Activated naive CD8-positive, alpha-beta T cell treated with anti-CD3 and anti-CD28 coated beads, Interleukin-2, amount 50 U/mL, for 24 hours (primary cell): ENCODE measurements around the gene DEGS2.

Source experiments
- ATAC-seq: fragments of 150-1000 bp; cut with Tn5 transposase; one replicate; pipeline ENCODE4 v1.10.0; 2021
- DNase-seq: peaks from one replicate; pipeline ENCODE4 v3.0.0; 2021
- H3K27ac Mint-ChIP-seq: one replicate; pipeline ENCODE4 v1.8.0; 2021; ENCODE audit warnings: mild to moderate bottlenecking, mixed read lengths
- H3K27me3 Mint-ChIP-seq: one replicate; pipeline ENCODE4 v1.8.0; 2021; ENCODE audit warnings: mixed read lengths
- H3K36me3 Mint-ChIP-seq: one replicate; pipeline ENCODE4 v1.8.0; 2021; ENCODE audit warnings: low read depth, mixed read lengths
- H3K4me1 Mint-ChIP-seq: one replicate; pipeline ENCODE4 v1.8.0; 2021; ENCODE audit warnings: mixed read lengths
- H3K4me3 Mint-ChIP-seq: one replicate; pipeline ENCODE4 v1.8.0; 2021; ENCODE audit warnings: mild to moderate bottlenecking, moderate library complexity, mixed read lengths
- H3K9me3 Mint-ChIP-seq: one replicate; pipeline ENCODE4 v1.8.0; 2021; ENCODE audit warnings: mixed read lengths

Gene DEGS2

GRCh38 chr14:100147691-100148464, 11.6 kb downstream of the DEGS2 start:
- Mint-ChIP-seq H3K4me3 (no peak overlapping the region), H3K27me3 (peaks cover 2% of the 10 kb centered on the region), H3K27ac (no peak overlapping the region), H3K36me3 (peaks cover 2% of the 10 kb centered on the region), H3K9me3 (no peaks in the 10 kb centered on the region), H3K4me1 (peaks cover 15% of the 10 kb centered on the region)
- DNase-seq (no peak), ATAC-seq (no peak)

GRCh38 chr14:100147181-100147631, 12.2 kb downstream of the DEGS2 start:
- peak overlapping the region; percentile 60 for H3K27ac Mint-ChIP-seq
- peaks cover 15% of the 10 kb centered on the region for H3K4me1 Mint-ChIP-seq
- DNase-seq (peak; percentile 69), ATAC-seq (peak; percentile 55)
- H3K4me3 Mint-ChIP-seq = no peak overlapping the region
- peaks cover 2% of the 10 kb centered on the region for H3K27me3 Mint-ChIP-seq
- no peaks in the 10 kb centered on the region for H3K9me3 Mint-ChIP-seq
- H3K36me3 Mint-ChIP-seq = peaks cover 2% of the 10 kb centered on the region

DNA sequence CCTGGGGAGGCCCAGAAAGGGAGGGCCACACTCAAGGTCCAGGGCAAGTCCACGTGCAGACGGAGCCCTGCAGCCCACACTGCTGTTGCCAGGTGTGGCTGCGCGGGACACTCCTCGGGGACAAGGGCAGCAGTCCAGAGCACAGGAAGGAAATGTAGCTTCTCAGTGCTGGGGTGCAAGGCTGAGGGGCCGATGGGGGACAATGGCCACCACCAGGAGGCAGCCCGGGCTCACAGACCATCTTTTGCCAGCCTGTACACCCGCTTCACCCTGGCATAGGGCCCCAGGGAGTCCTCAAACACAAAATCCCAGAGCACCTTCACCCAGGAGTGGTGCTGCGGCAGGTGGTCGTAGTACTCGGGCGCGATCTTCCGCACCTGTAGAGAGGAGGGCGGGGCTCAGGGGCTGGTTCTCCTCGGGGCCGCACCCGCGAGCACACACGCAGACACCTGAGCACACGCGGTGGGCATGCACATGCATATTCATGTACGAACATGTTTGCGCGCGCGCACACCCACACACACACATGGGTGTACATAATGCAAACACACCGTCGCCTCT, 12.8 kb downstream of the DEGS2 start:
- Mint-ChIP-seq H3K36me3 (peaks cover 2% of the 10 kb centered on the region), H3K4me3 (no peak overlapping the region), H3K27ac (no peak overlapping the region), H3K4me1 (peaks cover 15% of the 10 kb centered on the region), H3K9me3 (no peaks in the 10 kb centered on the region), H3K27me3 (peaks cover 2% of the 10 kb centered on the region)
- DNase-seq (no peak), ATAC-seq (no peak)

- Mint-ChIP-seq H3K9me3 (no peaks in the 10 kb centered on the region), H3K36me3 (peaks cover 2% of the 10 kb centered on the region), H3K27ac (no peak overlapping the region), H3K4me3 (no peak overlapping the region), H3K27me3 (peaks cover 2% of the 10 kb centered on the region), H3K4me1 (peaks cover 15% of the 10 kb centered on the region)
- DNase-seq (no peak), ATAC-seq (no peak)
These were observed 13.6 kb downstream of the DEGS2 start for GRCh38 chr14:100145682-100146464.

DNA sequence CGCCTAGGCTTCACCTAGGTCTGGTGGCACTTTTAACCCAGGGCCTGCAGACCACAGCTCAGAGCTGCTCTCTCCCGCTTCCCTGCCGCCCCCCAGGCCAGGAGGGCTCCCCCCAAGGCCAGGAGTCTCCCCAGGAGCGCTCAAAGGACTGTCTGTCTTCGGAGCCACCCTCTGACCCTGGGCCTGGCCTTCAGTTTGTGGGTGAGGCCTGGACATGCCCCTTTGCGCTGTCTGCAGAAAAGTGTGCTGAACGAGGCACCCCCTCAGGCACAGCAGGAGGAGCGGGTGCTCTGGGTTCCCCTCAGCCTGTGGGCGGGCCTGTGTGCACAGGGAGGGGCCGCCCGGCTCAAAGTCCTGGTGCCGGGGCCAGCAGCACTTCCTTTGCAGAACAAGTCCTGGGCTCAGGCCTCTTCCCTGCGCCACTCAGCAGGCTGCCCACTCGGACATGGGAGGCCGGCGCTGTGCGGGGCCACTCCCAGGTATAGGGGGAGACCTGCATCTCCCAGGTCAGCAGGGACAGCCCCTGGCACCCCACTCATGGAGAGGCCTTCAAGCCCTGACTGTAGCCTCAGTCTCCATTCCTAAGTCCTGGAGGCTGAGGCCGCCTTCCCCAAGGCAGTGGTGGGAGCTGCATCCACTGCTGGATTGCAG, 14.3 kb downstream of the DEGS2 start:
- DNase-seq = no peak
- peaks cover 2% of the 10 kb centered on the region for H3K27me3 Mint-ChIP-seq
- no peak overlapping the region for H3K4me3 Mint-ChIP-seq
- H3K36me3 Mint-ChIP-seq = peaks cover 2% of the 10 kb centered on the region
- no peak for ATAC-seq
- H3K4me1 Mint-ChIP-seq = peaks cover 15% of the 10 kb centered on the region
- no peaks in the 10 kb centered on the region for H3K9me3 Mint-ChIP-seq
- H3K27ac Mint-ChIP-seq = no peak overlapping the region

- DNase-seq (no peak), ATAC-seq (no peak)
- Mint-ChIP-seq H3K4me1 (peaks cover 15% of the 10 kb centered on the region), H3K27me3 (peaks cover 2% of the 10 kb centered on the region), H3K9me3 (no peaks in the 10 kb centered on the region), H3K36me3 (peaks cover 5% of the 10 kb centered on the region), H3K4me3 (no peak overlapping the region), H3K27ac (peak overlapping the region; percentile 42)
These were observed 14.8 kb downstream of the DEGS2 start for GRCh38 chr14:100144645-100144995.

DNA sequence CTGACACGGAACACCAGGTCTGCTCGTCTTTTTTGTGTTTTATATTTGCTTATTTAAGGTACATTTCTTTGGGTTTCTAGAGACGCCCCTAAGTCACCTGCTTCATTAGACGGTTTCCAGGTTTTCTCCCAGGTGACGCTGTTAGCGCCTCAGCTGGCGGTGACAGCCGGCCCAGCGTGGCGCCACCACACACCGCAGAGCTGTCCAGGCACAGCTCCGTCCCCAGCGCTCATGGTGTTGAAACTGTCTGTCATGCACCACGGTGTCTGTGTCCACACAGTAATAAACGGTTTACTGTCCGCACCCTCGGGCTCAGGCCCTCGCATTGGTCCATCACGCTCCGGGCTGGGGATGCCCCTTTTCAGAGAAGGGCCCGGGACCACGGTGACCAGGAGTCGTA, 15.5 kb downstream of the DEGS2 start:
- H3K27ac Mint-ChIP-seq = no peak overlapping the region

GRCh38 chr14:100143523-100143922, 15.9 kb downstream of the DEGS2 start:
- Mint-ChIP-seq H3K27me3 (peaks cover 2% of the 10 kb centered on the region), H3K4me1 (peaks cover 15% of the 10 kb centered on the region), H3K36me3 (peaks cover 8% of the 10 kb centered on the region), H3K27ac (no peak overlapping the region), H3K9me3 (no peaks in the 10 kb centered on the region), H3K4me3 (no peak overlapping the region)
- no peak for DNase-seq
- ATAC-seq = no peak

More for the DNA sequence above, 15.5 kb downstream of the DEGS2 start:
- Mint-ChIP-seq H3K27me3 (peaks cover 2% of the 10 kb centered on the region), H3K4me1 (peaks cover 15% of the 10 kb centered on the region), H3K4me3 (no peak overlapping the region), H3K36me3 (peaks cover 7% of the 10 kb centered on the region), H3K9me3 (no peaks in the 10 kb centered on the region)
- ATAC-seq (no peak), DNase-seq (no peak)

DNA sequence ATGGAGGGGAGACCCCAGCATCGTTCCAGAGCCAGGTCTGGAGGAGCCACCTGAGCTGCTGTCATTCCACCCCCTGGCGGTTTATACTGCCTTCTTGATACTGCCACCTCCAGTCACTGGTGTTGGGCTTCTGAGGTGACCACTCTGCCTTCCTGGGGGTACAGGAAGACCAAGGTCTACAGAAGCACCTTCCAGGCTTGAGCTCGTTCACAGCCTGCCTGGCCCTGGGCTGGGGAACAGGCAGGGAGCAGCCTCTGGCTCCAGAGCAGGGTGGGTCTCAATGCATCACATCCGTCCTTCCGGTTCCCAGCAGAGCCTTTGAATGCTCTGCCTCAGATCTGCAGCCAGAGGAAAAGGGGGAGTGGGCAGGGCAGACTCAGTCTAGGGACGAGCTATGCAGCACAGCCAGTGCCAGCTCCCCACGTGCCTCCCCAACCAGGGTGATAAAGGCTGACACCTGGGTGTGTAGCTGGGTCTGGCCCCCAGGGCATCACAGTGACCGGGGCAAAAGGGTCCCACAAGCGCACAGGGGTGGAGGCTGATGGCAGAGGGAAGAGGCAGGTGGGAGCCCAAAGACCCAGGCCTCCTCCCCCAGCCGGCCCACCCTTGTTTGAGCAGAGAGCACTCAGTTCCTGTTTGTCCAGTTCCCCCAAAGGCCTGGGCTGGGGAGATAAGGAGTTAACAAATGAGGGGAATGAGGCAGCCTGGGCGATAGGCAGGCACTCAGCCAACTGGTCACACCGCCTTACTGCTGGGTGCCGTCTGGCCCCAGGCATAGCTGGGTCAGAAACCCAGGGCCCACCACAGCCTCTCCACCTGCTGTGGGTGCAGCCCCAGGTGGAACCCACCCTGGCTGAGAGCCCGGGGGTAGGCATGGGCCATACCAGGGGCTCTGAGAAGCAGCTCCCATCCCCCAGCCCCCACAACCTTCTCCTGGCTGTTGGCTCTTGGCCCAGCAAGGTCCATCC, 17.1 kb downstream of the DEGS2 start:
- no peak for DNase-seq
- no peak overlapping the region for H3K4me3 Mint-ChIP-seq
- H3K36me3 Mint-ChIP-seq = peaks cover 12% of the 10 kb centered on the region
- H3K27me3 Mint-ChIP-seq = peaks cover 1% of the 10 kb centered on the region
- ATAC-seq = no peak
- H3K4me1 Mint-ChIP-seq = peaks cover 6% of the 10 kb centered on the region
- no peaks in the 10 kb centered on the region for H3K9me3 Mint-ChIP-seq
- no peak overlapping the region for H3K27ac Mint-ChIP-seq

GRCh38 chr14:100141098-100141497, 18.3 kb downstream of the DEGS2 start:
- DNase-seq (no peak), ATAC-seq (no peak)
- H3K4me3 Mint-ChIP-seq = no peak overlapping the region
- peaks cover 12% of the 10 kb centered on the region for H3K36me3 Mint-ChIP-seq
- H3K27me3 Mint-ChIP-seq = no peaks in the 10 kb centered on the region
- H3K4me1 Mint-ChIP-seq = no peaks in the 10 kb centered on the region
- no peaks in the 10 kb centered on the region for H3K9me3 Mint-ChIP-seq
- no peak overlapping the region for H3K27ac Mint-ChIP-seq

DNA sequence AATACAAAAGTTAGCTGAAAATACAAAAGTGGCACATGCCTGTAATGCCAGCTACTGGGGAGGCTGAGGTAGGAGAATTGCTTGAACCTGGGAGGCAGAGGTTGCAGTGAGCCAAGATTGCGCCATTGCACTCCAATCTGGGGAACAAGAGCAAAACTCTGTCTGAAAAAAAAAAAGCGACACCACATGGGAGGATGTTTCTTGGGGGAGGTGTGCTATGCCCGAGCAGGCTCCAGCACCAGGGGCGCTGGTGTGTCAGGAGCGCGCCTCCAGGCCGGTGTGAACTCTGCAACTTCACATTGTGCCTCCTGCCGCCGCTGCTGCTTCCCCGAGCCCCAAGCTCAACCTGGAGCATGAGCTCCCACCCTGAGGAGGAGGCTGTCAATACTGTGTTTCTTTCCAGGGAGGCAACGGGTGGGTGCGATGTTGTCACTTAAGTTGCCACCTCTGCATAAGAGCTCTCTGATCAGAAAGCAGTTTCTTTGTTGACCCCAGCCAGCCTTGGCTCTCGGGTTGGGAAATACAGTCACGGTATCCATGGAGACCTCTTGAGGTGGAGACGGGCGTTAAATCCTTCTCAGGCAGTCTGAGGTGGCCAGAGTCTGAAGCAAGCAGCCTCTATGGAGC, 18.9 kb downstream of the DEGS2 start:
- Mint-ChIP-seq H3K9me3 (no peaks in the 10 kb centered on the region), H3K27me3 (no peaks in the 10 kb centered on the region), H3K4me3 (no peak overlapping the region), H3K27ac (no peak overlapping the region), H3K36me3 (peaks cover 12% of the 10 kb centered on the region), H3K4me1 (no peaks in the 10 kb centered on the region)
- no peak for ATAC-seq
- no peak for DNase-seq

GRCh38 chr14:100138955-100139354, 20.5 kb downstream of the DEGS2 start:
- Mint-ChIP-seq H3K9me3 (no peaks in the 10 kb centered on the region), H3K27me3 (no peaks in the 10 kb centered on the region), H3K36me3 (peaks cover 16% of the 10 kb centered on the region), H3K4me1 (no peaks in the 10 kb centered on the region), H3K27ac (peak overlapping the region; percentile 53), H3K4me3 (no peak overlapping the region)
- DNase-seq = no peak
- no peak for ATAC-seq

- no peaks in the 10 kb centered on the region for H3K4me1 Mint-ChIP-seq
- DNase-seq (no peak), ATAC-seq (no peak)
- H3K9me3 Mint-ChIP-seq = no peaks in the 10 kb centered on the region
- peaks cover 17% of the 10 kb centered on the region for H3K36me3 Mint-ChIP-seq
- peak overlapping the region; percentile 14 for H3K27ac Mint-ChIP-seq
- no peaks in the 10 kb centered on the region for H3K27me3 Mint-ChIP-seq
- H3K4me3 Mint-ChIP-seq = no peak overlapping the region
These were observed 21.2 kb downstream of the DEGS2 start for GRCh38 chr14:100138082-100138787.
